Measurements from ENCODE around the gene CLEC4E.

DNA sequence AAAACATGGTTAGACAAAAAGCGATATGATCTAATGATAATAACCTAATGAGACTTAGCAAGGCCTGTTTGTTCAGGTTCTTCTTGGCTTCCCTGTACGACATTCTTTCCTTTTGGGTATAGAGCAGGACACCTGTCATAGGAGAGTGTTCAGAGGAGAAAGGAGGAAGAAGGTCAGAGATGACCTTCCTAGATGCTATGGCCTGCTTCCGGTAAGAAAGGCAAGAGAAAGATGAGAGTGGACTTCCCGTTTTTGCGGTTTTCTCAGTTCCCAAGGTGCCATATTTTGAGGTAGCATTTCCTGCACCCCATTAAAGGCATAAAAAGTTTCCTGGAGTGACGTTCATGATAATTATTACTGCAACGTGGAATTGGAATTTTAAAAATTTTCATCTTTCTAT lies 8.7 kb downstream of the CLEC4E start:
- TF ChIP-seq, protein P1, sequence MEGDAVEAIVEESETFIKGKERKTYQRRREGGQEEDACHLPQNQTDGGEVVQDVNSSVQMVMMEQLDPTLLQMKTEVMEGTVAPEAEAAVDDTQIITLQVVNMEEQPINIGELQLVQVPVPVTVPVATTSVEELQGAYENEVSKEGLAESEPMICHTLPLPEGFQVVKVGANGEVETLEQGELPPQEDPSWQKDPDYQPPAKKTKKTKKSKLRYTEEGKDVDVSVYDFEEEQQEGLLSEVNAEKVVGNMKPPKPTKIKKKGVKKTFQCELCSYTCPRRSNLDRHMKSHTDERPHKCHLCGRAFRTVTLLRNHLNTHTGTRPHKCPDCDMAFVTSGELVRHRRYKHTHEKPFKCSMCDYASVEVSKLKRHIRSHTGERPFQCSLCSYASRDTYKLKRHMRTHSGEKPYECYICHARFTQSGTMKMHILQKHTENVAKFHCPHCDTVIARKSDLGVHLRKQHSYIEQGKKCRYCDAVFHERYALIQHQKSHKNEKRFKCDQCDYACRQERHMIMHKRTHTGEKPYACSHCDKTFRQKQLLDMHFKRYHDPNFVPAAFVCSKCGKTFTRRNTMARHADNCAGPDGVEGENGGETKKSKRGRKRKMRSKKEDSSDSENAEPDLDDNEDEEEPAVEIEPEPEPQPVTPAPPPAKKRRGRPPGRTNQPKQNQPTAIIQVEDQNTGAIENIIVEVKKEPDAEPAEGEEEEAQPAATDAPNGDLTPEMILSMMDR (IDR thresholded peaks at IDR 0.05; ENCODE audit: poor library complexity) = no peak
- no peak for TF ChIP-seq EZH2phosphoT487 (IDR thresholded peaks at IDR 0.05; ENCODE audit: low read depth, severe bottlenecking, unreplicated experiment)
- no peak for TF ChIP-seq EZH2 (IDR thresholded peaks at IDR 0.05; ENCODE audit: borderline replicate concordance)

Measured in hepatocyte (in vitro differentiated cells).